HG02973 (cell line): ENCODE results near the gene CD99.
"Not testable (repeated sequence)": the region's sequence is repeated elsewhere in the genome, so short reads cannot be mapped to it uniquely, and the experiment has no call there.

Experiments used
- ATAC-seq: cut with Tn5 transposase; IDR thresholded peaks from one replicate; pipeline ENCODE4 v1.9.1; 2021; ENCODE audit warnings: moderate library complexity; ENCODE audit not compliant: unreplicated experiment

CD99 gene

DNA sequence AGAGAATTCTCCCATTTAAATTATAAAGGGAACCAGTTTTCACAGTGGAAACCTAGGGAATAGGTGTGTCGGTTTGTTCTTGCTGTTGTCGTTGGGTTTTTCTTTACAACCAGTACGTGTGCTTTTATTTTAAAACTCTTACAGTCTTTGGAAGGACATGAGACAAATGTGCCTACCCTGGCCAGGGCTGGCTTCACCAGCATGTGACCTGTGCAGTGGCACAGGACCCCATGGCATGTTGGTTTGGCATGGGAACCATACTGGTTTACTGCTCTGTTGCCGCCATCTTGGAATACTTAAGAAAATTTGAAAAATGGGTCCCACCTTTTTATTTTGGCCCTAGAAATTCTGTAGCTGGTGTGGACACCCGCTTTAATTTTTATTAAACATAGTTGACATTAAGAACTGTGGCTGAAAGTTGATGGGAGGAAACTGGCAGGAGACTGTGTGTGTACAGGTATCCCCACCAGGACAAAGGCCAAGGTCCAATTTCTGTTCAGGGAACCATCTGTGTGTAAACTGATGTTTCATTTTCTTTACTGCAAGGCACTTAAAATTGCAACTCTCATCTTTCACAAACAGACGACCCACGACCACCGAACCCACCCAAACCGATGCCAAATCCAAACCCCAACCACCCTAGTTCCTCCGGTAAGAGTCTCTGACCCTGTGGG, 28.8 kb downstream of the CD99 start:
- ATAC-seq: no peak

DNA sequence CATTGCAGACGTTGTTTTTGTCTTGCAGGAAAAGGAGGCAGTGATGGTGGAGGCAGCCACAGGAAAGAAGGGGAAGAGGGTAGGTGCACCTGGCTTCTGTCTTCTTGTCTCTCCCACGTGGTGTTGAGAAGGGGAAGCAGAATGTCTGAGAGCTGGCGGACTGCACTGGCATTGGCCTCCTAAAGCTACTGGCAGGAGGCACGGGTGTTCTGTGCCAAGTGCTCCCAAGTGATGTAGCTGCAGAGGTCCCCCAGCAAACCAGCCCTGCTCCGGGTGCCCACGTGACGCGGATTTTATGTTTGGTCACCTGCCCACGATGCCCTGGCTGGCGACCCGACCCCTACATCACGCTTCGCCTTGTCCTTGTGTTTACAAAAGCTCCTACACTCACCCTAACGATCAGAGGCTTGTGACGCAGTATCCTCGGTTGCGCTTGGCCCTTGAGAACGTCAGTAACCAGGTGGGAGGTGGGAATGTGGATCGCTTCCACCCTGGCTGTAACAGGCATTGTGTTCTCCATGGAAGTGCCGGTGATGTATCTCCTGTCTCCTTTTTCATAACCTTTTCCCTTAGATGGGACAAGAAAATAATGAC, 32.3 kb downstream of the CD99 start:
- no peak for ATAC-seq

DNA sequence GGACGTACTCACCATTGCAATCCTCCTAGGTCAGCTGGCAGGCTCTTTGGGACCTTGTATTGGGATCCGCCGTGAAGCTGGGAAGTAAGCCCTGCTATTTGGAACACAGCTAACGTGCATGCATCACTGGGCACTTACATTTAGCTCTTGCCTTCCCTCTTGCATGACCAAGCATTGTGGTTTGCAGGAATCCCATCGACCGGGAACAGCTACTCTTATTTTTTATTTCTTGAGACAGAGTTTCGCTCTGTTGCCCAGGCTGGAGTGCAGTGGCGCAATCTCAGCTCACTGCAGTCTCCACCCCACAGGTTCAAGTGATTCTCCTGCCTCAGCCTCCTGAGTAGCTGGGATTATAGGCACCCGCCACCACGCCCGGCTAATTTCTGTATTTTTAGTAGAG, 36.2 kb downstream of the CD99 start:
- ATAC-seq: not testable (repeated sequence)

DNA sequence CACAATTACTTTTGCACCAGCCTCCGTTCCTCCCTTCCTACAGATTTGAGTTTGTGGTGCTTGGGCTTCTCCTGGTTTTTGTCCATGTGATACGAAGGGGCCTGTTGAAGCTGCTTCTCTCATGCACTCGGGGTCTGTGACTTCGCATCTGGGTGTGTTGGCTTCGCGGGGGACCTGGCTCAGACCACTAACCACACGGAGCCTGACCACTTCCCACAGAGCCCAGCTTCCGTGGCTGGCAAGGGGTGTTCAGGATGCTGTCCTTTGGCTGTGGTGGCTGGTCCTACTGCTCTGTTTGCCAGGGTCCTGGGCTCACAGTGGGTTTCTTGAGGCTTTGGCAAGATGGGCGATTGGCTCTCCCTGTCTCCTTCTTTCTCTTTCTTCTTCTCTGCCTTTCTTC, 41.0 kb downstream of the CD99 start:
- no peak for ATAC-seq

DNA sequence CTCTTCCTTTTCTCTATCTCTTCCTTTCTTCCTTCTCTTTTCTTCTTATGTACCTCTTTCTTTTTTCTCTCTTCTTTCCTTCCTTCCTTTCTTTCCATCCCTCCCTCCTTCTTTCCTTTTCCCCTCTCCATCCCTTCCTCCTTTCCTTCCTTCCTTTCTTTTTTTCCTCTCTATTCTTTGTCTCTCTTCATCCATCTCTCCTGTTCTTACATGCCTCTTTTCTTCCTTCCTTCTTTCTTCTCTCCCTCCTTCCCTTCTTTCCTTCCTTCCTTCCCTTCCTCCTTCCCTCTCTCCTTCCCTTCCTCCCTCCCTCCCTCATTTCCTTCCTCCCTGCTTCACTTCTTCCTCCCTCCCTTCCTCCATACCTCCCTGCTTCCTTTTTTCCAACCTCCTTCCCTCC, 41.6 kb downstream of the CD99 start:
- no peak for ATAC-seq

DNA sequence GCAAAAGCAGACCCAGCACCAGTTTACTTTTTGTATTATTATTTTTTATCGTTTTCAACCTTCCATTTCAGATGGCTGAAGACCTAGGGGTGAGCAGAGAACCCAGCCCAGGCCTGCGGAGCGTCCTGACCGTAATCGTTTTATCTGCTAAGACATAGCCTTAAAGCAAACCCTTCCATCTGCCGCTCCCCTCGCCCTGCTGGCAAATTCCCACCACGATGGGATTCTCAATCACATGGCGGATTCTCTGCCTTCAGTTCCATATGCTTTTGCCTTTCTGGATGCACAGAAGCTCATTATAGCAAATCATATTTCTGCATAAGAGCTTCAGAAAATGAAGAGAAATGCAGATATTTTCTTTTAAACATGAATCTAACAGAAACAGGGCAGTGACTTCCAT, 42.2 kb downstream of the CD99 start:
- no peak for ATAC-seq

DNA sequence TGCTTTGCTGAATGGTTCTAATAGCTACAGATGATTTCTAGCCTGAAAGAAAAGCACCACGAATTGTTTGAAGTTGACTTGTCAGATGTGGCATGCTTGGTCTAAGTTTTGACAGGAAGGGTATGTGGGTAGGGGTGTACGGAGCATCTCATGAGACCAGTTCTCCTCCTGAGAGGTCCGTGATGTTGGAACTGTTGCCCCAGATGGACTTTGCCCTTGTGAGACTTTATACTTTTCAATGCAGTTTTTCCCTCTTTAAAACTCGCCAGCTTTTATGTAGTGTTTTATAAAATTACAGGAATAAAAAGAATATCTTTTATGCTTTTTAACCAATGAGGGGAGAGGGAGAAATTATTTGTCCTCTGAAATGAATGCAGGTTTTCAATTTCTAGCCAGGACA, 44.2 kb downstream of the CD99 start:
- no peak for ATAC-seq

DNA sequence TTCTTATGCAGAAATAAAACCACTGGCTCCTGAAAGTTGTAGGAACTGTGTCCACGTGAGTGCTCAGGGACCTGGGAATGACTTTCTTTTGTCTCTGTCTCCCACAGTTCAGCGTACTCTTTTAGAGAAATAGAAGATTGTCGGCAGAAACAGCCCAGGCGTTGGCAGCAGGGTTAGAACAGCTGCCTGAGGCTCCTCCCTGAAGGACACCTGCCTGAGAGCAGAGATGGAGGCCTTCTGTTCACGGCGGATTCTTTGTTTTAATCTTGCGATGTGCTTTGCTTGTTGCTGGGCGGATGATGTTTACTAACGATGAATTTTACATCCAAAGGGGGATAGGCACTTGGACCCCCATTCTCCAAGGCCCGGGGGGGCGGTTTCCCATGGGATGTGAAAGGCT, 49.6 kb downstream of the CD99 start:
- ATAC-seq: no peak

DNA sequence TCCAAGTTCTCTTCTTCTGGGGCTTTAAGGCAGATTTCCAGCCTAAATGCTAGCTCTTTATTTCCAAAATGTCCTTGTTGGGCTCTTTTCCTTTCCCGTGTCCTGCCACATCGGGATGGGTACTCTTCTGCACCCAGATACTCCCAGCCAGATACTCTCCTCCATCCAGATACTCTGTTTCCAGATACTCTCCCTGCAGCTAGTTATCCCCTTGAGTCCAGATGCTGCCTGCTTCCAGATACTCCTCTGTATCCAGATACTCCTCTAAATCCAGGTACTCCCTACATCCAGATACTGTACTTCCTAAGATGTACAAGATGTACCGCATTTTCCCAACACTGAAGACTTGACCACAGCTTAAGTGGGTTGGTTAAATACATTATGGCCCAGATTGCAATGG, 50.3 kb downstream of the CD99 start:
- no peak for ATAC-seq

DNA sequence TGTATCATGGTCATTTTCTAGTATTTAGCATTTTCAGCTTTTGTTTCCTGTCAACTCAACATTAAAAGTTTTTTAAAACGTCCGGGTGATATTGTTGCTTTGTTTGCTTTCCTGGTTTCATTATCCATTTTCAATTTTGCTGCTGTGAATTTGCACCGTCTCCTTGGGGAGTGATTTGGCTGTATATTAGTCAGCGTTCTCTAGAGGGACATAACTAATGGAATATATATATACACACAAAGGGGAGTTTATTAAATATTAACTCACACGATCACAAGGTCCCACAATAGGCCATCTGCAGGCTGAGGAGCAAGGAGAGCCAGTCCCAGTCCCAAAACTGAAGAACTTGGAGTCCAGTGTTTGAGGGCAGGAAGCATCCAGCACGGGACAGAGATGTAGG, 55.2 kb downstream of the CD99 start:
- not testable (repeated sequence) for ATAC-seq

DNA sequence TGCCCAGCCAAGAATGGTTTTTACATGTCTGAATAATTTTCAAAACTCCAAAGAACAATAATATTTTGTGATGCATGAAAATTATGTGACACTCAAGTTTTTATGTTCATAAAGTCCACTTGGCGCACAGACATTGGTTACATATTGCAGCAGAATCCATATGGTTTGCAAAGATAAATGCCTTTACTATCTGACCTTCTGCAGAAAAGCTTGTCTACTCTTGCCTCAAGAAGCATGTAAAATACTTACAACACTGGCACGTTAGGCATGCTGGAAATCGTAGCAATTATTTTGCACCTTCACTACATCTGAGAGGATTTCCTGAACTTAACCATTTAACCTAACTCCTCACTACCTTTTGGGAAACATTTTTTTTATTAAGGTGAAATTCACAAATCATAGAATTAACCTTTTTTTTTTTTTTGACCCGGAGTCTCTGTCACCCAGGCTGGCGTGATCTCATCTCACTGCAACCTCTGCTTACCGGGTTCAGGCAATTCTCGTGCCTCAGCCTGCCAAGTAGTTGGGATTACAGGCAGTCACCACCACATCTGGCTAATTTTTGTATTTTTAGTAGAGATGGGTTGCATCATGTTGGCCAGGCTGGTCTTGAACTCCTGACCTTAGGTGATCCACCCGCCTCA, 57.2 kb downstream of the CD99 start:
- no peak for ATAC-seq

DNA sequence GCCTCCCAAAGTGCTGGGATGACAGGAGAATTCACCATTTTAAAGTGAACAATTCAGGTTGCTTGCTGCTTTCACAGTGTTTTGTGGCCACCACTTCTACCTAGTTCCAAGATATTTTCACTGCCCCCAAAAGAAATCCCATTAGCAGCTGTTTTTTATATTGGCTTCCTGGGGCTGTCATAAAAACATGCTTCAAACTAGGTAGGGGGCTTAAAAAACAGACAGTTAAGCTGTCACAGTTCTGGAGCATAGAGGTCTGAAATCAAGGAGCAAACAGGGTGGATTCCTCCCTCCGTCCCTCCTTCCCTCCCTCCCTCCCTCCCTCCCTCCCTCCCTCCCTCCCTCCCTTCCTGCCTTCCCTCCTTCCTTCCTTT, 57.7 kb downstream of the CD99 start:
- ATAC-seq: no peak

DNA sequence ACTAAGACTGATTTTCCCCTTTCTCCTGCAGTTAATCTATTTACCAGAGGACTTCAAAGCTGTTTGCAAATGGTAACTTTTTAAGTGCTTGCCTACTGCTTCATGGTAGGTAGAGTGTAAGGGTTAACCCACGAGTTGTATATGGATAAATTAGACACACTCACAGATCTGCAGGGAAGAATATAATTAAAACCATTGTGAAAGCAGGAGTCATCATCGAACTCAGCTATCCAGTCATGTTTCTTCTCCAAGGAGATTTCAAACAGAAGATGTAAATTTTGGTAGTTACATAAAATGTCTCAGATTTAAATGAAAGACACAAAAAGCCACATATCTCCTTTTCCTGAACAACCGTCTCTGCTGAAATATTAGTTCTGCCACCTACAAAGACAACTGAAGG, 60.2 kb downstream of the CD99 start:
- ATAC-seq: no peak

DNA sequence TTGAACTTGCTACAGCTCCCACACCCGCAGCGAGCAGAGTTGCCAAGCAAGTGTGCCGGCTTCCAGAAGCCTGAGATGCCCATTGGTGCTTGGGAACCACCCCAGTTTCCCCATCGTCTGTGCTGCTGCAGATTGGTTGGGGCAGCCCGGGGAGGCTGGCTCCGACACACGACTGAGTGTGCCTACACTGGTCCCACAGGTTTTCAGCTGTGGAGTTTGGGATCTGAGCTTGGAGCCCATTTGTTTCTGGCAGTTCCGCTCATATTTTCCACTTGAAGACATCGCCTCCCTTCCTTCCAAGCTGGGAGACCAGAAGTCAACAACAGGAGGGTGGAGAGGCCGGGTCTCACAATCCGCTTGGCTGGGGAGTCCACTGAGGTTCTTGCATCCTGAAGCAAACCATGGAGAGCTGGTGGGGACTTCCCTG, 60.8 kb downstream of the CD99 start, which contains the start of gene XG:
Gene XG (plus strand): TSS at position 167 of the 427 bp plus-strand sequence. CDS start 235 bp downstream, at position 402.
- not testable (repeated sequence) for ATAC-seq

DNA sequence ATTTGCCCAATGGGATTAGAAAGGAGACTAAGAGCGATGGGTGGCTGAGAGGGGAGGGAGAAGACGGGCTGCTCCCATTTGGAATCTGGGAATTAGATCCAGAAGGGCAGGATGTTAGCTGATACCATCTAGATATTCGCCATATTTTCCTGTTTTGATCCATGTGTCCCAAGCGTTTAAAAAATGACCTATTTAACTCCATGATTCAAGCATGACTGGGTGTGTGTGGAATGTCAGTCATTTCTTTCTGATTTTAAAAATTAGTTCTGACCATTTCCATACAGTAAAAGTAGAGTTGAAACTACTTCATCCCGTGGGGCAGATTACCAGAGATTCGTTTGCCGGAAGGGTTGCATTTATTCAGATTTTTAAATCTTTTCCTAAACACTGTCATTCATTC, 61.3 kb downstream of the CD99 start:
- ATAC-seq: not testable (repeated sequence)

DNA sequence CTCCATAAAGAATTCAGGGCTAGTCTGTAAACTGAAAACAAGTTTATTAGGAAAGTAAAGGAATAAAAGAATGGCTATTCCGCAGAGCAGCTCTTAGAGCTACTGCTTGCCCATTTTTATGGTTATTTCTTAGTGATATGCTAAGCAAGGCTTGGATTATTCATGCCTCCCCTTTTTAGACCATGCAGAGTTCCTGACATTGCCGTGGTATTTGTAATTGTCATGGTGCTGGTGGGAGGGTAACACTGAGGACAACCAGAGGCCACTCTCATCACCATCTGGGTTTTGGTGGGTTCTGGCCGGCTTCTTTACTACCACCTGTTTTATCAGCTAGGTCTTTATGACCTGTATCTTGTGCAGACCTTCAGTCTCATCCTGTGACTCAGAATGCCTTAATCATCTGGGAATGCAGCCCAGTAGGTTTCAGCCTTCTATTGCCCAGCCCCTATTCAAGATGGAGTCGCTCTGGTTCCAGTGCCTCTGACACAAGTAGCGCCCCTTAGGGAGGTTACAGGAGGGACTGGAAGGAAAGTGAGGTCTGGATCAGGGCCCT, 64.1 kb downstream of the CD99 start:
- ATAC-seq: not testable (repeated sequence)

DNA sequence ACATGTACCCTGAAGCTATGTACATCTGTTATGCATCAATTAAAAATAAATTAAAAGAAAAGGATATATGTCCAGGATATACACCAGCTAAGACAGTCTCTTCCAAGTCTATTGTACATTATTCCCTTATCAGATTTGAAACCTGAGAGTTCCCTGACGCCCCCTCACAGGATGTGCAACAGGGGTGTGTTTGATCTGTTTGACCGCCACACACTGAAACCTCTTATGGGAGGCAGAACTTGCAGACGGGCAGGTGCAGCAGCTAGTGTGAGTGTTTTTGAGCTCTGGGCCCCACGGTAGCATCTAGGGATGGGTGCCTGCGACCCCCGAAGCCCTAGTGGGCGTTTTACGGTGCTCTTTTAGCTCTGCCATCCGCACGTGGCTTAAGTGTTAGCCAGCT, 65.5 kb downstream of the CD99 start:
- ATAC-seq: no peak

DNA sequence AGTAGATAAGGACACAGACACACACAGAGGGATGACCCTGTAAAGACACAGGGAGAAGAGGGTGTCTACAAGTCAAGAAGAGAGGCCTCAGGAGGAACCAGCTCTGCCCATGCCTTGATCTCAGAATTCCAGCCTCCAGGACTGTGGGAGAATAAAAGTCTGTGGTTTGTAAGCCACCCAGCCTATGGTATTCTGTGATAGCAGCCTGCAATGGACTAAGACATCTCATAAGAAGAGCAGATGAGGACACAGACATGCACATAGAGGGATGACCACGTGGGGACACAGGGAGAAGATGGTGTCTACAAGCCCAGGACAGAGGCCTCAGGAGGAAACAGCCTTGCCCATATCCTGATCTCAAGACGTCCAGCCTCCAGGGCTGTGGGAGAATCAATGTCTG, 70.2 kb downstream of the CD99 start:
- no peak for ATAC-seq

DNA sequence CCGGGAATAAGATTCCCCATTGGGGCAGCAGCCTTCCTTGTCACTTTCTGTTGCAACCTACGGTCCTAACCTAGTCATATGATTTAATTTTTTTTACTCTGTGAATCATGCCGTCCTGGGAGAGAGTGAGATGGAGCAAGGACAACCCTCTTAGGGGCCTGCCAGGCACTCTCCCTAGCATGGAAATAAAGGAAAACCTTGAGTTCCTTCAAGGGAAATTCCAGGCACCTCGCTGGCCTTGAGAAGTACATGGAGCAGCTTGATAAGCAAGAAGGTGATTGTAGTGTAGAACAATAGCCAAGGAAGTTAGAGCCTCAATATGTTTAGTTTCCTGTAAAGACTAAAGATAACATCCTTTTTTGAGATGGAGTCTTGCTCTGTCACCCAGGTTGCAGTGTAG, 71.6 kb downstream of the CD99 start:
- ATAC-seq: not testable (repeated sequence)

DNA sequence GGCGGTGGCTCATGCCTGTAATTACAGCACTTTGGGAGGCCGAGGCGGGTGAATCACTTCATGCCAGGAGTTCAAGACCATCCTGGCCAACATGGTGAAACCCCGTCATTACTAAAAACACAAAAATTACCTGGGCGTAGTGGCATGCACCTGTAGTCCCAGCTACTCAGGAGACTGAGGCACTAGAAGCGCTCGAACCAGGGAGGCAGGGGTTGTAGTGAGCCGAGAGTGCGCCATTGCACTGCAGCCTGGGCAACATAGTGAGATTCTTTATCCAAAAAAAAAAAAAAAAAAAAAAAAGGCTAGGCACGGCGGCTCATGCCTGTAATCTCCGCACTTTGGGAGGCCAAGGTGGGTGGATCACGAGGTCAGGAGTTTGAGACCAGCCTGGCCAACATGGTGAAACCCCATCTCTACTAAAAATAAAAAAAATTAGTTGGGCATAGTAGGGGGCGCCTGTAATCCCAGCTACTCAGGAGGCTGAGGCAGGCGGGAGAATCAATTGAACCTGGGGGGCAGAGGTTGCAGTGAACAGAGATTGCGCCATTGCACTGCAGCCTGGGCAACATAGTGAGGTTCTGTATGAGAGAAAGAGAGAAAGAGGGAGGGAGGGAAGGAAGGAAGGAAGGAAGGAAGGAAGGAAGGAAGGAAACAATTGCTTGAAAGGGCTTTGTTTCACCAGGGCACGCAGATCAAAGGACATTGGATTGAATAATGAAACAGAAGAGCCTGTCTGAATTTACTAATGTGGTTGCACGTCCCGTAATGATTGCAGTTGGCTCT, 73.9 kb downstream of the CD99 start:
- not testable (repeated sequence) for ATAC-seq

DNA sequence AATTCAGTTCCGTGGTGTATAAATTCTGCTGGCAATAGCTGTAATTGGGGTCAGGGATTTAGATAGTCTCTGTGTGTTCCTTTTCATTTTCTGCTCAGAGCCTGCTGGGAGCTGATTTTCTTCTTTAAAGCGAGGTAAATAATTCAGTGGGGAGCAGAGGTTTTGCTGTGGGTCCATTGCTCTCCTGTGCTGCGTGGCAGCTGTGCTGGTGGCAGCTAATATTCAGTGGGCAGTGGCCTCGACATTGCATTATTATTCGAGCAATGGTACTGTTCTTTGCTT, 74.4 kb downstream of the CD99 start:
- no peak for ATAC-seq

DNA sequence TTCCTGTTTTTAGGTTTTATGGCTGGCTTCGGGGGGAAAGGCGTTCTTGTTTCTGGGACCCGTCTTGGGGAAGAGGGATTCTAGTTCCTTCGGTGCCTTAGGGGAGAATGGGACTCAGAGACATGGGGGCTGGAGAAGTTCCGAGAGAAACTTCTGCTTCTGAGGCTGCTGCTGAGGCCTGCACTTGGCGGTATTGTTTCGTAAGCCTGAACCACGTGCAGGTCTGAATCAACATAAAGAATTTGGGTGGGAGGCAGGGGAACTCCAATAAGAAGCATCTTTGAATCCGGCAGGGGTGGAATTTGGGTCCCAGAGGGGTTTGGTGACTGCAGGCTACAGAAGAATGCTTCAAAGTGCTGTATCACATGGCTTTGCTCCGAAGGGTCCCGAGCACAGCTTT, 75.8 kb downstream of the CD99 start:
- no peak for ATAC-seq
